ENCODE measurements around the gene SPARC.

GRCh38 chr5:151656311-151656710 is 30.4 kb downstream of the SPARC start:
- TF ChIP-seq CTCF (optimal IDR thresholded peaks at IDR 0.05 in 1 of 3, IDR thresholded peaks at IDR 0.05 in 1 of 3, conservative IDR thresholded peaks at IDR 0.05 in 1 of 3; ENCODE audit: extremely low read depth in 1 of 3, insufficient read depth in 2 of 3, low read length in 3 of 3): no peak
- TF ChIP-seq EZH2 (IDR thresholded peaks at IDR 0.05; ENCODE audit: low read length): no peak

All from keratinocyte (primary cell).